ENCODE results near the gene CTNNBL1.

GRCh38 chr20:37876863-37877262 is 183.0 kb downstream of the CTNNBL1 start:
- TF ChIP-seq GATA2 (IDR thresholded peaks at IDR 0.05; ENCODE audit: low read depth, low read length) = no peak
- TF ChIP-seq GATA3 (IDR thresholded peaks at IDR 0.05; ENCODE audit: low read depth, low read length) = no peak
